Liver (tissue), 9 donors: ENCODE results near the gene FOXP3. TPM values are rescaled to one million over a fixed set of nuclear protein-coding genes. Genes with fewer than 3 reads are reported as not detected.

Experiments
- DNase-seq: peaks from one replicate; pipeline ENCODE4 v3.0.0-alpha.2; 2017; ENCODE audit warnings: low spot score
- H3K27ac ChIP-seq, 2 donors: one replicate each; pipeline ENCODE4 v1.7.0; 2013; ENCODE audit warnings: inconsistent platforms in 2 of 2, low read length in 2 of 2, control low read depth in 1 of 2, low read depth in 1 of 2, mild to moderate bottlenecking in 1 of 2
- H3K27me3 ChIP-seq, 4 donors: one replicate each; pipeline versions ENCODE4 v1.6.1 to v1.7.0; 2013; ENCODE audit warnings: low read length in 3 of 4, inconsistent platforms in 1 of 4, mild to moderate bottlenecking in 1 of 4, moderate library complexity in 1 of 4; ENCODE audit not compliant: control insufficient read depth in 4 of 4, insufficient read depth in 4 of 4
- H3K36me3 ChIP-seq, 4 donors: one replicate each; pipeline versions ENCODE4 v1.6.1 to v1.7.0; 2013; ENCODE audit warnings: low read length in 3 of 4, mild to moderate bottlenecking in 3 of 4, low read depth in 1 of 4, moderate library complexity in 1 of 4; ENCODE audit not compliant: control insufficient read depth in 4 of 4, insufficient read depth in 3 of 4
- H3K4me1 ChIP-seq, 4 donors: one replicate each; pipeline versions ENCODE4 v1.6.1 to v1.7.0; 2013; ENCODE audit warnings: low read length in 3 of 4, mild to moderate bottlenecking in 3 of 4, moderate library complexity in 1 of 4; ENCODE audit not compliant: control insufficient read depth in 4 of 4, insufficient read depth in 4 of 4
- H3K4me3 ChIP-seq, 3 donors: one replicate each; pipeline versions ENCODE4 v1.6.1 to v1.7.0; 2013; ENCODE audit warnings: low read length in 3 of 3, control low read depth in 1 of 3, low read depth in 1 of 3, mild to moderate bottlenecking in 1 of 3
- H3K9ac ChIP-seq, 2 donors: one replicate each; pipeline ENCODE4 v1.7.0; 2013; ENCODE audit warnings: low read length in 2 of 2, mild to moderate bottlenecking in 2 of 2, moderate library complexity in 2 of 2, control low read depth in 1 of 2, low read depth in 1 of 2
- H3K9me3 ChIP-seq, 4 donors: one replicate each; pipeline versions ENCODE4 v1.6.1 to v1.7.0; 2013; ENCODE audit warnings: low read length in 3 of 4; ENCODE audit not compliant: control insufficient read depth in 4 of 4
- EGR1 ChIP-seq, 2 donors: IDR thresholded peaks; 2 replicates each; pipeline ENCODE4 v1.6.1; 2016 to 2018; ENCODE audit warnings: antibody characterized with exemption in 2 of 2, low read depth in 2 of 2
- FOXA1 ChIP-seq: IDR thresholded peaks from 2 replicates; pipeline ENCODE4 v1.6.1; 2016; ENCODE audit warnings: antibody characterized with exemption
- FOXA2 ChIP-seq: IDR thresholded peaks from 2 replicates; pipeline ENCODE4 v1.6.1; 2016; ENCODE audit warnings: antibody characterized with exemption
- GABPA ChIP-seq, 2 donors: IDR thresholded peaks in 1 of 2; conservative IDR thresholded peaks in 1 of 2; 2 replicates each; pipeline ENCODE4 v1.6.1; 2016; ENCODE audit warnings: antibody characterized with exemption in 2 of 2, mild to moderate bottlenecking in 1 of 2, moderate library complexity in 1 of 2
- HNF4A ChIP-seq, 2 donors: conservative IDR thresholded peaks; 2 replicates each; pipeline ENCODE4 v1.6.1; 2016; ENCODE audit warnings: antibody characterized with exemption in 2 of 2, mild to moderate bottlenecking in 2 of 2
- JUND ChIP-seq, 2 donors: IDR thresholded peaks; 2 replicates each; pipeline ENCODE4 v1.6.1; 2016; ENCODE audit warnings: antibody characterized with exemption in 2 of 2
- NR2F2 ChIP-seq: IDR thresholded peaks from 2 replicates; pipeline ENCODE4 v1.6.1; 2016; ENCODE audit warnings: antibody characterized with exemption
- RAD21 ChIP-seq, 2 donors: IDR thresholded peaks; 2 replicates each; pipeline ENCODE4 v1.6.1; 2016; ENCODE audit warnings: antibody characterized with exemption in 2 of 2, mild to moderate bottlenecking in 2 of 2
- RXRA ChIP-seq, 2 donors: IDR thresholded peaks; 2 replicates each; pipeline ENCODE4 v1.6.1; 2017 to 2018; ENCODE audit warnings: antibody characterized with exemption in 2 of 2, mild to moderate bottlenecking in 1 of 2
- SP1 ChIP-seq: IDR thresholded peaks from 2 replicates; pipeline ENCODE4 v1.6.1; 2018; ENCODE audit warnings: antibody characterized with exemption, mild to moderate bottlenecking
- TAF1 ChIP-seq: conservative IDR thresholded peaks from 2 replicates; pipeline ENCODE4 v1.6.1; 2016; ENCODE audit warnings: antibody characterized with exemption, mild to moderate bottlenecking
- YY1 ChIP-seq: IDR thresholded peaks from 2 replicates; pipeline ENCODE4 v1.6.1; 2016; ENCODE audit warnings: antibody characterized with exemption, mild to moderate bottlenecking
- WGBS: extraction: QIAGEN DNeasy Blood & Tissue Kit; methylation state at CpG from one replicate; pipeline ENCODE4 v1.1.7; 2013; 5-methylcytosine and 5-hydroxymethylcytosine counted together
- polyA plus RNA-seq, 2 donors: library from polyadenylated mRNA; stranded (reverse) in 1 of 2; unstranded in 1 of 2; fragments of 200-250 nt in 1 of 2; fragments of >200 nt in 1 of 2; fragmentation: Nextera tagmentation in 1 of 2; extraction: Ambion mirVana in 1 of 2; gene quantifications; one replicate each; pipeline versions ENCODE4 v1.2.1 to v1.2.3, GENCODE V29; 2013 to 2015
- total RNA-seq, 2 donors: library from RNA; depleted of rRNA; stranded (reverse); fragments of >200 nt; gene quantifications; one replicate each; pipeline ENCODE4 v1.2.3, GENCODE V29; 2014
- TF ChIP-seq, protein P1 (sequence below): fragments of 150-350 bp; IDR thresholded peaks from 2 replicates; pipeline ENCODE4 v1.5.1; 2017; ENCODE audit warnings: improper control_type of control experiment, low read depth, low read length; ENCODE audit not compliant: missing input control
- TF ChIP-seq, protein P2 (sequence below): IDR thresholded peaks from 2 replicates; pipeline ENCODE4 v1.6.1; 2016; ENCODE audit warnings: antibody characterized with exemption, mild to moderate bottlenecking
- TF ChIP-seq, protein P3 (sequence below): IDR thresholded peaks from 2 replicates; pipeline ENCODE4 v1.6.1; 2016; ENCODE audit warnings: antibody characterized with exemption
- TF ChIP-seq, protein P4 (sequence below): IDR thresholded peaks from 2 replicates; pipeline ENCODE4 v1.6.1; 2016; ENCODE audit warnings: antibody characterized with exemption
- TF ChIP-seq, protein P5 (sequence below): IDR thresholded peaks from 2 replicates; pipeline ENCODE4 v1.6.1; 2016; ENCODE audit warnings: antibody characterized with exemption
- donor health status: healthy.
- donor health status: healthy.
- donor health status: healthy.
- donor health status: healthy.
- donor health status: healthy.

Gene FOXP3
- total and polyA plus RNA-seq, 4 donors = 0.05 to 0.65 (median 0.19) TPM

DNA sequence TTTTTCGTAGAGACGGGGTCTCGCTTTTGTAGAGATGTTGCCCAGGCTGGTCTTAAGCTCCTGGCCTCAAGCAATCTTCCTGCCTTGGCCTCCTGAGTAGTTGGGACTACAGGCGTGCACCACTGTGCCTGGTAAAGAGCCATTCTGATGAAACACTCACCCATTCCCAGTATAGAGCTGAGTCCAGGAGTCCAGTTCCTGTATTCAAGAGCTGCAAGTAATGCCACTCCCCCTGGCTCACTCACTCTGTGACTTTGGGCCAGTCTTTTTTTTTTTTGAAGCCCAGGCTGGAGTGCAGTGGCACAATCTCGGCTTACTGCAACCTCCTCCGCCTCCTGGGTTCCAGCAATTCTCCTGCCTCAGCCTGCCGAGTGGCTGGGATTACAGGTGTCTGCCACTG, 25.8 kb downstream of the FOXP3 start:
- H3K9me3 ChIP-seq = no peaks in the 10 kb centered on the region
- no peak overlapping the region for H3K4me3 ChIP-seq
- TF ChIP-seq SP1 (peak; percentile 25), RXRA (IDR thresholded peaks at IDR 0.05) (no peak), HNF4A (conservative IDR thresholded peaks at IDR 0.05) (peak in 1 of 2 donors; percentile 65)
- TF ChIP-seq, protein P1, sequence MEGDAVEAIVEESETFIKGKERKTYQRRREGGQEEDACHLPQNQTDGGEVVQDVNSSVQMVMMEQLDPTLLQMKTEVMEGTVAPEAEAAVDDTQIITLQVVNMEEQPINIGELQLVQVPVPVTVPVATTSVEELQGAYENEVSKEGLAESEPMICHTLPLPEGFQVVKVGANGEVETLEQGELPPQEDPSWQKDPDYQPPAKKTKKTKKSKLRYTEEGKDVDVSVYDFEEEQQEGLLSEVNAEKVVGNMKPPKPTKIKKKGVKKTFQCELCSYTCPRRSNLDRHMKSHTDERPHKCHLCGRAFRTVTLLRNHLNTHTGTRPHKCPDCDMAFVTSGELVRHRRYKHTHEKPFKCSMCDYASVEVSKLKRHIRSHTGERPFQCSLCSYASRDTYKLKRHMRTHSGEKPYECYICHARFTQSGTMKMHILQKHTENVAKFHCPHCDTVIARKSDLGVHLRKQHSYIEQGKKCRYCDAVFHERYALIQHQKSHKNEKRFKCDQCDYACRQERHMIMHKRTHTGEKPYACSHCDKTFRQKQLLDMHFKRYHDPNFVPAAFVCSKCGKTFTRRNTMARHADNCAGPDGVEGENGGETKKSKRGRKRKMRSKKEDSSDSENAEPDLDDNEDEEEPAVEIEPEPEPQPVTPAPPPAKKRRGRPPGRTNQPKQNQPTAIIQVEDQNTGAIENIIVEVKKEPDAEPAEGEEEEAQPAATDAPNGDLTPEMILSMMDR = no peak
- peaks cover 0 to 13% (median 3%) of the 10 kb centered on the region in 4 donors for H3K36me3 ChIP-seq
- no peak overlapping the region for H3K27ac ChIP-seq
- 75% methylated on average over 7 of the region's 7 CpGs for WGBS
- H3K4me1 ChIP-seq = no peaks in the 10 kb centered on the region
- no peak for DNase-seq
- H3K9ac ChIP-seq = no peak overlapping the region
- no peaks in the 10 kb centered on the region for H3K27me3 ChIP-seq

DNA sequence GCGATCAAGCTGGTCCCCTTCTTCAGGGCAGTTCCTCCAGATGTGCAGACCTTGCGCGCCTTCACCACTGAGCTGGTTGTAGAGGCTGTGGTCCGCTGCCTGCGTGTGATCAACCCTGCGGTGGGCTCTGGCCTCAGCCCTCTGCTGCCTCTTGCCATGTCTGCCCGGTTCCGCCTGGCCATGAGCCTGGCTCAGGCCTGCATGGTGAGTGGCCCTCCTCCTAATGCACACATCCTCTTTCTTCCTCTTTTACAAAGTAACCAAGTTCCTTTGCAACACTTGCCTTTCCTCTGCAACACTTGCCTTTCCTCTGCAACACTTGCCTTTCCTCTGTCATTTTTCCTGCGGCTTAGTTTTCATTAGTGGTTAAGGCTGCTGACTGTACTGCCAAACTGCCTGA, 27.4 kb downstream of the FOXP3 start:
- DNase-seq = no peak
- no peak overlapping the region for H3K4me3 ChIP-seq
- no peaks in the 10 kb centered on the region for H3K9me3 ChIP-seq
- no peak overlapping the region for H3K9ac ChIP-seq
- TF ChIP-seq FOXA1 (no peak), HNF4A (conservative IDR thresholded peaks at IDR 0.05) (no peak), YY1 (no peak), TAF1 (no peak), FOXA2 (no peak), SP1 (no peak), GABPA (IDR thresholded peaks at IDR 0.05 in 1 of 2, conservative IDR thresholded peaks at IDR 0.05 in 1 of 2) (no peak), RXRA (IDR thresholded peaks at IDR 0.05) (no peak), NR2F2 (no peak), EGR1 (IDR thresholded peaks at IDR 0.05; ENCODE audit: low read depth in 2 of 2) (no peak), JUND (IDR thresholded peaks at IDR 0.05) (no peak), RAD21 (IDR thresholded peaks at IDR 0.05) (no peak)
- TF ChIP-seq, protein P2, sequence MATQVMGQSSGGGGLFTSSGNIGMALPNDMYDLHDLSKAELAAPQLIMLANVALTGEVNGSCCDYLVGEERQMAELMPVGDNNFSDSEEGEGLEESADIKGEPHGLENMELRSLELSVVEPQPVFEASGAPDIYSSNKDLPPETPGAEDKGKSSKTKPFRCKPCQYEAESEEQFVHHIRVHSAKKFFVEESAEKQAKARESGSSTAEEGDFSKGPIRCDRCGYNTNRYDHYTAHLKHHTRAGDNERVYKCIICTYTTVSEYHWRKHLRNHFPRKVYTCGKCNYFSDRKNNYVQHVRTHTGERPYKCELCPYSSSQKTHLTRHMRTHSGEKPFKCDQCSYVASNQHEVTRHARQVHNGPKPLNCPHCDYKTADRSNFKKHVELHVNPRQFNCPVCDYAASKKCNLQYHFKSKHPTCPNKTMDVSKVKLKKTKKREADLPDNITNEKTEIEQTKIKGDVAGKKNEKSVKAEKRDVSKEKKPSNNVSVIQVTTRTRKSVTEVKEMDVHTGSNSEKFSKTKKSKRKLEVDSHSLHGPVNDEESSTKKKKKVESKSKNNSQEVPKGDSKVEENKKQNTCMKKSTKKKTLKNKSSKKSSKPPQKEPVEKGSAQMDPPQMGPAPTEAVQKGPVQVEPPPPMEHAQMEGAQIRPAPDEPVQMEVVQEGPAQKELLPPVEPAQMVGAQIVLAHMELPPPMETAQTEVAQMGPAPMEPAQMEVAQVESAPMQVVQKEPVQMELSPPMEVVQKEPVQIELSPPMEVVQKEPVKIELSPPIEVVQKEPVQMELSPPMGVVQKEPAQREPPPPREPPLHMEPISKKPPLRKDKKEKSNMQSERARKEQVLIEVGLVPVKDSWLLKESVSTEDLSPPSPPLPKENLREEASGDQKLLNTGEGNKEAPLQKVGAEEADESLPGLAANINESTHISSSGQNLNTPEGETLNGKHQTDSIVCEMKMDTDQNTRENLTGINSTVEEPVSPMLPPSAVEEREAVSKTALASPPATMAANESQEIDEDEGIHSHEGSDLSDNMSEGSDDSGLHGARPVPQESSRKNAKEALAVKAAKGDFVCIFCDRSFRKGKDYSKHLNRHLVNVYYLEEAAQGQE = no peak
- TF ChIP-seq, protein P1 = no peak
- TF ChIP-seq, protein P3, sequence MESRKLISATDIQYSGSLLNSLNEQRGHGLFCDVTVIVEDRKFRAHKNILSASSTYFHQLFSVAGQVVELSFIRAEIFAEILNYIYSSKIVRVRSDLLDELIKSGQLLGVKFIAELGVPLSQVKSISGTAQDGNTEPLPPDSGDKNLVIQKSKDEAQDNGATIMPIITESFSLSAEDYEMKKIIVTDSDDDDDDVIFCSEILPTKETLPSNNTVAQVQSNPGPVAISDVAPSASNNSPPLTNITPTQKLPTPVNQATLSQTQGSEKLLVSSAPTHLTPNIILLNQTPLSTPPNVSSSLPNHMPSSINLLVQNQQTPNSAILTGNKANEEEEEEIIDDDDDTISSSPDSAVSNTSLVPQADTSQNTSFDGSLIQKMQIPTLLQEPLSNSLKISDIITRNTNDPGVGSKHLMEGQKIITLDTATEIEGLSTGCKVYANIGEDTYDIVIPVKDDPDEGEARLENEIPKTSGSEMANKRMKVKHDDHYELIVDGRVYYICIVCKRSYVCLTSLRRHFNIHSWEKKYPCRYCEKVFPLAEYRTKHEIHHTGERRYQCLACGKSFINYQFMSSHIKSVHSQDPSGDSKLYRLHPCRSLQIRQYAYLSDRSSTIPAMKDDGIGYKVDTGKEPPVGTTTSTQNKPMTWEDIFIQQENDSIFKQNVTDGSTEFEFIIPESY = no peak
- TF ChIP-seq, protein P4, sequence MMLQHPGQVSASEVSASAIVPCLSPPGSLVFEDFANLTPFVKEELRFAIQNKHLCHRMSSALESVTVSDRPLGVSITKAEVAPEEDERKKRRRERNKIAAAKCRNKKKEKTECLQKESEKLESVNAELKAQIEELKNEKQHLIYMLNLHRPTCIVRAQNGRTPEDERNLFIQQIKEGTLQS = no peak
- TF ChIP-seq, protein P5, sequence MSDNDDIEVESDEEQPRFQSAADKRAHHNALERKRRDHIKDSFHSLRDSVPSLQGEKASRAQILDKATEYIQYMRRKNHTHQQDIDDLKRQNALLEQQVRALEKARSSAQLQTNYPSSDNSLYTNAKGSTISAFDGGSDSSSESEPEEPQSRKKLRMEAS = no peak
- 77% methylated on average over 9 of the region's 9 CpGs for WGBS
- H3K4me1 ChIP-seq = no peaks in the 10 kb centered on the region
- H3K36me3 ChIP-seq = no peaks in the 10 kb centered on the region
- no peak overlapping the region for H3K27ac ChIP-seq
- no peaks in the 10 kb centered on the region for H3K27me3 ChIP-seq
